ENCODE measurements around the gene LRFN5.

DNA sequence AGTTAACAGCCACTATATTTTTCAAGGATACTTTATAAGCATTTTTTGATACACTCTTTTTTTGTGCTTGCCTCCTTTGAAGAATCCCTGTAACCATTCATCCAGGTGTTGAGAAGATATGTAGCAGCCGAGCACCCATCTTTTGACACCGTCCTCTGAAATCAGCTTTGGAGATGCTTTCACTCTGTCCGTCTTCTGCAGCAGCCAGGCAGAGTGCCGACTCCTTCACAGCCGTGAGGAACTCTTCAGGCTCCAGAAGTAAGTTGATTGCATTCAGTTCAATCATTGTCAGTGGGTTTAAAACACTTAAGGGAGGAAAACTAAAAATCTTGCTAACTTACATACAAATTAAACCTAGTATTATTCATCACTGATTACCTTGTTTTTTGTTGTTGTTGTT, 160.1 kb downstream of the LRFN5 start:
- no peak for TF ChIP-seq POLR2AphosphoS5 (IDR thresholded peaks at IDR 0.05)
- TF ChIP-seq, protein P1, sequence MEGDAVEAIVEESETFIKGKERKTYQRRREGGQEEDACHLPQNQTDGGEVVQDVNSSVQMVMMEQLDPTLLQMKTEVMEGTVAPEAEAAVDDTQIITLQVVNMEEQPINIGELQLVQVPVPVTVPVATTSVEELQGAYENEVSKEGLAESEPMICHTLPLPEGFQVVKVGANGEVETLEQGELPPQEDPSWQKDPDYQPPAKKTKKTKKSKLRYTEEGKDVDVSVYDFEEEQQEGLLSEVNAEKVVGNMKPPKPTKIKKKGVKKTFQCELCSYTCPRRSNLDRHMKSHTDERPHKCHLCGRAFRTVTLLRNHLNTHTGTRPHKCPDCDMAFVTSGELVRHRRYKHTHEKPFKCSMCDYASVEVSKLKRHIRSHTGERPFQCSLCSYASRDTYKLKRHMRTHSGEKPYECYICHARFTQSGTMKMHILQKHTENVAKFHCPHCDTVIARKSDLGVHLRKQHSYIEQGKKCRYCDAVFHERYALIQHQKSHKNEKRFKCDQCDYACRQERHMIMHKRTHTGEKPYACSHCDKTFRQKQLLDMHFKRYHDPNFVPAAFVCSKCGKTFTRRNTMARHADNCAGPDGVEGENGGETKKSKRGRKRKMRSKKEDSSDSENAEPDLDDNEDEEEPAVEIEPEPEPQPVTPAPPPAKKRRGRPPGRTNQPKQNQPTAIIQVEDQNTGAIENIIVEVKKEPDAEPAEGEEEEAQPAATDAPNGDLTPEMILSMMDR (IDR thresholded peaks at IDR 0.05) = no peak
- no peak for TF ChIP-seq POLR2A (IDR thresholded peaks at IDR 0.05)
